HUDEP-2 (cell line): ENCODE results near the gene KIAA1549.

Experiments used
- DNase-seq, 76 experiments: peaks; one replicate each; lab custom pipeline; 2025; ENCODE audit not compliant: unreplicated experiment in 76 of 76; lab: John Stamatoyannopoulos, UW

Gene KIAA1549

GRCh38 chr7:138911007-138911406, 70.2 kb downstream of the KIAA1549 start:
- no peak for DNase-seq

- no peak for DNase-seq
Observed at GRCh38 chr7:138907850-138908249, 73.3 kb downstream of the KIAA1549 start.

GRCh38 chr7:138907201-138907847, 73.9 kb downstream of the KIAA1549 start:
- DNase-seq, result no peak

GRCh38 chr7:138903859-138904435, 77.2 kb downstream of the KIAA1549 start:
- no peak for DNase-seq

GRCh38 chr7:138903186-138903820, 77.9 kb downstream of the KIAA1549 start:
- no peak for DNase-seq

- no peak for DNase-seq
Observed at GRCh38 chr7:138902161-138902560, 79.0 kb downstream of the KIAA1549 start.

- no peak for DNase-seq
Observed at GRCh38 chr7:138900035-138900828, 81.0 kb downstream of the KIAA1549 start.

GRCh38 chr7:138898802-138899201, 82.4 kb downstream of the KIAA1549 start:
- DNase-seq, result no peak

- no peak for DNase-seq
Observed at GRCh38 chr7:138898255-138898654, 82.9 kb downstream of the KIAA1549 start.

GRCh38 chr7:138895679-138896078, 85.5 kb downstream of the KIAA1549 start:
- no peak for DNase-seq

- DNase-seq, result no peak
Observed at GRCh38 chr7:138893258-138893657, 87.9 kb downstream of the KIAA1549 start.

- DNase-seq, result no peak
Observed at GRCh38 chr7:138892812-138893211, 88.4 kb downstream of the KIAA1549 start.

GRCh38 chr7:138892006-138892630, 89.1 kb downstream of the KIAA1549 start:
- DNase-seq, result no peak

GRCh38 chr7:138891446-138891810, 89.8 kb downstream of the KIAA1549 start:
- no peak for DNase-seq

- DNase-seq, result no peak
Observed at GRCh38 chr7:138890499-138891445, 90.4 kb downstream of the KIAA1549 start.

- DNase-seq, result no peak
Observed at GRCh38 chr7:138889582-138890498, 91.3 kb downstream of the KIAA1549 start.

- no peak for DNase-seq
Observed at GRCh38 chr7:138887872-138888656, 93.1 kb downstream of the KIAA1549 start.

- DNase-seq, result no peak
Observed at GRCh38 chr7:138887085-138887710, 94.0 kb downstream of the KIAA1549 start.
